CD14-positive monocyte (primary cell): ENCODE results near the gene MRPL23. TPM values are rescaled to one million over a fixed set of nuclear protein-coding genes. Genes with fewer than 3 reads are reported as not detected.

Experiments
- DNase-seq, 3 donors: peaks; one replicate each; pipeline ENCODE4 v3.0.0-alpha.2; 2011 to 2022
- H2AFZ ChIP-seq: 2 replicates; pipeline ENCODE4 v1.6.0; 2012; ENCODE audit warnings: mild to moderate bottlenecking, low read depth, low read length, inconsistent platforms; ENCODE audit not compliant: insufficient read depth, poor library complexity, severe bottlenecking
- H3K27ac ChIP-seq, 2 donors: 1 replicate in 1 of 2; 2 replicates in 1 of 2; pipeline ENCODE4 v1.5.1; 2012 to 2013; ENCODE audit warnings: low read length in 2 of 2, control low read depth in 1 of 2, inconsistent platforms in 1 of 2, low read depth in 1 of 2, mild to moderate bottlenecking in 1 of 2
- H3K27me3 ChIP-seq, 2 donors: one replicate each; pipeline versions ENCODE4 v1.6.0 to v1.6.1; 2011 to 2013; ENCODE audit warnings: low read length in 2 of 2; ENCODE audit not compliant: control insufficient read depth in 2 of 2, insufficient read depth in 2 of 2
- H3K36me3 ChIP-seq, 2 donors: replicated peaks in 1 of 2; 1 replicate in 1 of 2; 2 replicates in 1 of 2; pipeline versions ENCODE4 v1.5.1 to v1.6.1; 2012 to 2013; ENCODE audit warnings: low read length in 2 of 2, control low read depth in 1 of 2, inconsistent platforms in 1 of 2, mild to moderate bottlenecking in 1 of 2; ENCODE audit not compliant: insufficient read depth in 2 of 2, control insufficient read depth in 1 of 2
- H3K4me1 ChIP-seq, 2 donors: 1 replicate in 1 of 2; 2 replicates in 1 of 2; pipeline versions ENCODE4 v1.5.1 to v1.6.1; 2012 to 2013; ENCODE audit warnings: low read length in 2 of 2, control low read depth in 1 of 2, inconsistent platforms in 1 of 2, mild to moderate bottlenecking in 1 of 2, moderate library complexity in 1 of 2; ENCODE audit not compliant: insufficient read depth in 2 of 2, control insufficient read depth in 1 of 2
- H3K4me2 ChIP-seq: replicated peaks from 2 replicates; pipeline ENCODE3; 2012; ENCODE audit warnings: low read length, moderate library complexity, mild to moderate bottlenecking; ENCODE audit not compliant: poor library complexity, severe bottlenecking; ENCODE audit errors: extremely low read depth
- H3K4me3 ChIP-seq, 3 experiments: fragments of 200-600 bp in 1 of 3; sonication (generic) in 1 of 3; replicated peaks in 1 of 3; 1 replicate in 2 of 3; 2 replicates in 1 of 3; pipeline ENCODE4 v1.5.1; 2011 to 2013; ENCODE audit warnings: low read length in 3 of 3, mild to moderate bottlenecking in 3 of 3, control low read depth in 2 of 3, low read depth in 2 of 3, inconsistent platforms in 1 of 3, moderate library complexity in 1 of 3
- H3K79me2 ChIP-seq: 2 replicates; pipeline ENCODE4 v1.6.0; 2012; ENCODE audit warnings: mild to moderate bottlenecking, control low read depth, inconsistent platforms, low read length, moderate library complexity; ENCODE audit not compliant: insufficient read depth
- H3K9ac ChIP-seq: 2 replicates; pipeline ENCODE4 v1.6.0; 2017; ENCODE audit warnings: low read length, mild to moderate bottlenecking; ENCODE audit not compliant: insufficient read depth, poor library complexity, severe bottlenecking
- H3K9me3 ChIP-seq, 2 donors: replicated peaks in 1 of 2; 1 replicate in 1 of 2; 2 replicates in 1 of 2; pipeline versions ENCODE4 v1.5.1 to v1.6.1; 2012 to 2013; ENCODE audit warnings: low read length in 2 of 2, control low read depth in 1 of 2; ENCODE audit not compliant: control insufficient read depth in 1 of 2, insufficient read depth in 1 of 2
- H4K20me1 ChIP-seq: 2 replicates; pipeline ENCODE4 v1.6.0; 2012; ENCODE audit warnings: mild to moderate bottlenecking, low read length, control low read depth, moderate library complexity; ENCODE audit not compliant: insufficient read depth
- H3K27ac Mint-ChIP-seq, 7 donors: one replicate each; pipeline ENCODE4 v1.8.0; 2020; ENCODE audit warnings: mild to moderate bottlenecking in 7 of 7, mixed read lengths in 7 of 7, moderate library complexity in 6 of 7, inconsistent platforms in 2 of 7
- H3K27me3 Mint-ChIP-seq, 3 donors: one replicate each; pipeline ENCODE4 v1.8.0; 2021 to 2022; ENCODE audit warnings: low read depth in 3 of 3, mild to moderate bottlenecking in 3 of 3, mixed read lengths in 3 of 3, moderate library complexity in 3 of 3, inconsistent platforms in 1 of 3
- H3K36me3 Mint-ChIP-seq, 2 donors: one replicate each; pipeline ENCODE4 v1.8.0; 2020; ENCODE audit warnings: mixed read lengths in 2 of 2, inconsistent platforms in 1 of 2, mild to moderate bottlenecking in 1 of 2
- H3K4me1 Mint-ChIP-seq: one replicate; pipeline ENCODE4 v1.8.0; 2020; ENCODE audit warnings: mild to moderate bottlenecking, mixed read lengths
- H3K4me3 Mint-ChIP-seq, 2 donors: one replicate each; pipeline ENCODE4 v1.8.0; 2020; ENCODE audit warnings: mild to moderate bottlenecking in 2 of 2, mixed read lengths in 2 of 2, moderate library complexity in 1 of 2
- H3K9me3 Mint-ChIP-seq, 7 donors: one replicate each; pipeline ENCODE4 v1.8.0; 2020 to 2022; ENCODE audit warnings: mixed read lengths in 7 of 7, mild to moderate bottlenecking in 6 of 7, moderate library complexity in 6 of 7, inconsistent platforms in 2 of 7
- WGBS: methylation state at CpG from one replicate; pipeline ENCODE4 v1.1.5; 2013; ENCODE audit warnings: missing lambda C conversion rate; ENCODE audit not compliant: insufficient coverage; 5-methylcytosine and 5-hydroxymethylcytosine counted together
- intact Hi-C, 2 donors: fragments of 100-400 bp; cut with micrococcal nuclease; formaldehyde crosslinking; loops; one replicate each; pipeline versions ENCODE4 v1.15.0 to v1.15.1; 2023
- polyA plus RNA-seq, 3 donors: library from polyadenylated mRNA; depleted of rRNA in 1 of 3; unstranded in 2 of 3; stranded (reverse) in 1 of 3; fragments of 300-500 nt in 2 of 3; fragments of >200 nt in 1 of 3; fragmentation: Illumina TruSeq in 2 of 3; gene quantifications; 1 replicate in 2 of 3; 2 replicates in 1 of 3; pipeline ENCODE4 v1.2.3, GENCODE V29; 2012 to 2021
- TF ChIP-seq, protein P1 (sequence below): fragments of 200-600 bp; IDR thresholded peaks from one replicate; pipeline ENCODE4 v1.8.0; 2022; ENCODE audit warnings: antibody characterized with exemption, mild to moderate bottlenecking

The MRPL23 gene
- polyA plus RNA-seq, 3 donors = 19.3 to 109 (median 51.1) TPM

- Histone ChIP-seq H3K9me3 (no peaks in the 10 kb centered on the region), H3K36me3 (no peaks in the 10 kb centered on the region), H3K27ac (no peak overlapping the region), H2AFZ (no peak overlapping the region), H3K9ac (no peak overlapping the region), H3K27me3 (peaks cover 0 to 4% of the 10 kb centered on the region in 2 donors), H3K4me2 (no peak overlapping the region), H4K20me1 (no peaks in the 10 kb centered on the region), H3K79me2 (no peaks in the 10 kb centered on the region), H3K4me3 (no peak overlapping the region), H3K4me1 (peaks cover 9 to 21% of the 10 kb centered on the region in 2 donors)
- H3K9me3 Mint-ChIP-seq = peaks cover 0 to 2% (median 0%) of the 10 kb centered on the region in 7 donors
- peak overlapping the region in 1 of 7 donors; percentile 59 for H3K27ac Mint-ChIP-seq
- TF ChIP-seq, protein P1, sequence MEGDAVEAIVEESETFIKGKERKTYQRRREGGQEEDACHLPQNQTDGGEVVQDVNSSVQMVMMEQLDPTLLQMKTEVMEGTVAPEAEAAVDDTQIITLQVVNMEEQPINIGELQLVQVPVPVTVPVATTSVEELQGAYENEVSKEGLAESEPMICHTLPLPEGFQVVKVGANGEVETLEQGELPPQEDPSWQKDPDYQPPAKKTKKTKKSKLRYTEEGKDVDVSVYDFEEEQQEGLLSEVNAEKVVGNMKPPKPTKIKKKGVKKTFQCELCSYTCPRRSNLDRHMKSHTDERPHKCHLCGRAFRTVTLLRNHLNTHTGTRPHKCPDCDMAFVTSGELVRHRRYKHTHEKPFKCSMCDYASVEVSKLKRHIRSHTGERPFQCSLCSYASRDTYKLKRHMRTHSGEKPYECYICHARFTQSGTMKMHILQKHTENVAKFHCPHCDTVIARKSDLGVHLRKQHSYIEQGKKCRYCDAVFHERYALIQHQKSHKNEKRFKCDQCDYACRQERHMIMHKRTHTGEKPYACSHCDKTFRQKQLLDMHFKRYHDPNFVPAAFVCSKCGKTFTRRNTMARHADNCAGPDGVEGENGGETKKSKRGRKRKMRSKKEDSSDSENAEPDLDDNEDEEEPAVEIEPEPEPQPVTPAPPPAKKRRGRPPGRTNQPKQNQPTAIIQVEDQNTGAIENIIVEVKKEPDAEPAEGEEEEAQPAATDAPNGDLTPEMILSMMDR = no peak
- no peak overlapping the region for H3K4me3 Mint-ChIP-seq
- peaks cover 10 to 32% (median 18%) of the 10 kb centered on the region in 3 donors for H3K27me3 Mint-ChIP-seq
- 95% methylated on average over 29 of the region's 35 CpGs for WGBS
- DNase-seq = no peak
- H3K36me3 Mint-ChIP-seq = no peaks in the 10 kb centered on the region
- intact Hi-C loops = loop anchor here in 1 of 2 donors (10.0 kb wide), 1 partner anchor 226 kb away; no protein-coding TSS in a partner anchor
- H3K4me1 Mint-ChIP-seq = peaks cover 20% of the 10 kb centered on the region
Measured at GRCh38 chr11:1928891-1929541, 18.1 kb upstream of the MRPL23 start.

DNA sequence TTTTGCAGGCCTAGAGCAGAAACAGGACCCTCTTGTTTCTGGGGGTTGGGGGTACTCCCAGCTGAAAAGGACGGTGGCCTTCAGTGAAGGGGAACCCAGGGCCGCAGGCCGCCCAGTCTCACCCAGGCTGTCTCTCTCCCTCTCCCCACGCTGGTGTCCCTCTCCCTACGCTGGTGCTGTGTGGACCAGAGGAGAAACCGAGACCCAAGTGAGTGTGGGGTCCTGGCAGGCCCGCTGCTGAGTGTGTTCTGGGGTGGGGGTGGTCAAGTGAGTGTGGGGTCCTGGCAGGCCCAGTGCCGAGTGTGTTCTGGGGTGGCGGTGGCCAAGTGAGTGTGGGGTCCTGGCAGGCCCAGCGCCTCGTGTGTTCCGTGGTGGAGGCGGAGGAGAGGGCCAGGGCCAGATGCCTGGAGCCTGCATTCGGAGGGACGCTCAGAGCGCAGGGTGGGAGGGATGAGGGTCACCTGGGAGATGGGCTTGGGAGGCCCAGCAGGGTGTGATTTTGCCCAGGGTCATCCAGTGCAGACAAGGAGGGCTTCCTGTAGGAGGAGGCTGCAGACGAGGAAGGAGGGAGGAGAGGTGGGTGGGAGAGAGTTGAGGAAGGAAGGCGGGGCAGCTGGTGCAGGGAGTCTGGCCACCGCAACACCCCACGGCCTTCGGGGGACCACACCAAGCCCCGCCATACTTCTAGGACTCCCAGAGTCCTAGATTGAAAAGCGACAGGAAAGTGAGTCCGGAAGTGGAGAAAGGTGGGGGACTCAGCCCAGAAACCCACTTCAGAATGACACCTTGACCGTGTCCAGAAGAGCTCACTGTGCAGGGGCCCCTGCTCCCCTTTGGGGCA lies 17.3 kb upstream of the MRPL23 start:
- H3K79me2 ChIP-seq = no peaks in the 10 kb centered on the region
- TF ChIP-seq, protein P1 = no peak
- Mint-ChIP-seq H3K36me3 (no peaks in the 10 kb centered on the region), H3K9me3 (peaks cover 0 to 3% (median 0%) of the 10 kb centered on the region in 7 donors), H3K4me3 (no peak overlapping the region), H3K27me3 (peaks cover 10 to 34% (median 18%) of the 10 kb centered on the region in 3 donors), H3K27ac (peak overlapping the region in 1 of 7 donors; percentile 59), H3K4me1 (peaks cover 20% of the 10 kb centered on the region)
- no peaks in the 10 kb centered on the region for H3K9me3 ChIP-seq
- no peaks in the 10 kb centered on the region for H4K20me1 ChIP-seq
- no peak overlapping the region for H3K4me2 ChIP-seq
- H3K36me3 ChIP-seq = no peaks in the 10 kb centered on the region
- H3K27ac ChIP-seq = no peak overlapping the region
- no peak overlapping the region for H3K9ac ChIP-seq
- no peak overlapping the region for H2AFZ ChIP-seq
- intact Hi-C loops = loop anchor here in 1 of 2 donors (10.0 kb wide), 1 partner anchor 225 kb away; no protein-coding TSS in a partner anchor
- 87% methylated on average over 11 of the region's 25 CpGs for WGBS
- no peak overlapping the region for H3K4me3 ChIP-seq
- H3K4me1 ChIP-seq = peaks cover 9 to 21% of the 10 kb centered on the region in 2 donors
- DNase-seq = no peak
- peaks cover 0 to 4% of the 10 kb centered on the region in 2 donors for H3K27me3 ChIP-seq
